DOHH2 (cell line): ENCODE data around the gene F8.

Source experiments
- H3F3A ChIP-seq: fragments of 200-600 bp; sonication (generic), shearing (Covaris generic); 2 replicates; pipeline ENCODE4 v1.6.0; 2016; ENCODE audit warnings: antibody characterized with exemption, mild to moderate bottlenecking; ENCODE audit not compliant: control insufficient read depth, insufficient read depth
- H3K27ac ChIP-seq: fragments of 200-600 bp; sonication (generic); 2 replicates; pipeline ENCODE4 v1.5.1; 2014; ENCODE audit warnings: low read depth, mild to moderate bottlenecking, low read length, moderate library complexity
- H3K27me3 ChIP-seq: fragments of 200-600 bp; sonication (generic); 2 replicates; pipeline ENCODE4 v1.6.1; 2014; ENCODE audit warnings: mild to moderate bottlenecking, low read length, mixed read lengths; ENCODE audit not compliant: control insufficient read depth
- H3K36me3 ChIP-seq: fragments of 200-600 bp; sonication (generic); 2 replicates; pipeline ENCODE4 v1.6.1; 2014; ENCODE audit warnings: mild to moderate bottlenecking, low read length, moderate library complexity, mixed read lengths; ENCODE audit not compliant: control insufficient read depth
- H3K4me1 ChIP-seq: fragments of 200-600 bp; sonication (generic); 2 replicates; pipeline ENCODE4 v1.6.1; 2014; ENCODE audit warnings: mild to moderate bottlenecking, low read length, mixed read lengths; ENCODE audit not compliant: control insufficient read depth
- H3K4me2 ChIP-seq: fragments of 200-600 bp; sonication (generic); 2 replicates; pipeline ENCODE4 v1.6.0; 2014; ENCODE audit warnings: mild to moderate bottlenecking, low read length, moderate library complexity
- H3K4me3 ChIP-seq: fragments of 200-600 bp; sonication (generic); 2 replicates; pipeline ENCODE4 v1.5.1; 2014; ENCODE audit warnings: mild to moderate bottlenecking, low read length, mixed read lengths
- H3K79me2 ChIP-seq: fragments of 200-600 bp; sonication (generic); 2 replicates; pipeline ENCODE4 v1.6.1; 2014; ENCODE audit warnings: mild to moderate bottlenecking, low read length, mixed read lengths; ENCODE audit not compliant: control insufficient read depth
- H3K9me2 ChIP-seq: fragments of 200-600 bp; sonication (generic); replicated peaks from 2 replicates; pipeline ENCODE4 v1.6.1; 2014; ENCODE audit warnings: mild to moderate bottlenecking, low read length, mixed read lengths; ENCODE audit not compliant: control insufficient read depth
- H3K9me3 ChIP-seq: fragments of 200-600 bp; sonication (generic); 2 replicates; pipeline ENCODE4 v1.6.1; 2014; ENCODE audit warnings: antibody characterized with exemption, low read length, mixed read lengths; ENCODE audit not compliant: control insufficient read depth, insufficient read depth
- H4K20me1 ChIP-seq: fragments of 200-600 bp; sonication (generic); 2 replicates; pipeline ENCODE4 v1.6.0; 2014; ENCODE audit warnings: low read depth, mild to moderate bottlenecking, antibody characterized with exemption, low read length, moderate library complexity; ENCODE audit not compliant: control insufficient read depth, insufficient read depth
- EZH2phosphoT487 ChIP-seq: fragments of 200-600 bp; sonication (generic); IDR thresholded peaks from 2 replicates; pipeline ENCODE4 v1.6.1; 2017; ENCODE audit warnings: borderline replicate concordance, mild to moderate bottlenecking, antibody characterized with exemption, low read length, moderate library complexity, mixed read lengths
- TF ChIP-seq, protein P1 (sequence below): fragments of 200-600 bp; sonication (generic); IDR thresholded peaks from one replicate; pipeline ENCODE4 v1.5.1; 2014; ENCODE audit warnings: antibody characterized with exemption, mild to moderate bottlenecking, low read depth, low read length; ENCODE audit not compliant: poor library complexity, severe bottlenecking

The F8 gene

DNA sequence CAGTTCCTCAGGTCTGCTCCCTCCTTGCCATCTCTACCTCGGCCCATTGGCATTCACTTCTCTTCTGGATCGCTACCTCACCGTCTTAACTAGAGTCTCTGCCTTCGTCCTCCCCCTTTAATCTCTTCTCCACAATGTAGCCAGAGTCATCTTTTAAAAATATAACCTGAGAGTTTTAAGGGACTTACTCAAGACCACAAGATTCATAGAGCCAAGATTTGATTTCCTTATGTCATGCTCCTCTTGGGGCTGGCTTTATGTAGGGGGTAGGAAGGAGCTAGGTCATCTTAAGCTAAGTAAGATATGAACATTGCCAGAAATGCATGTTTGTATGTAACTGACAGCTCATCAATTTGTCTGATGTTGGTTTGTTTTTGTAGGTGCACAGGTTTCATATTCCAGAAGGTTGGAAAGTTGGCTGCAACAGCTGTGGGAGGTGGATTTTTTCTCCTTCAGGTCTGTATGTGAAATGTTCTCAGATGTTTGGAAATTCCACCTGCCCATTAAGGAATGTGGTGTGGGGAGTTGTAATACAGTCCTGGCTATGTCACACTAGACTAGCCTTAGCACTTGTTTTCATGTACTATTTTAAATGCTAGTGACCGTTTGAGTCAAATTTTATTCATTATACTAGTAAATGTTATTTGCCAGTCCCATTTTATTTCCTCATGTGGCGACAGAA, 23.7 kb upstream of the F8 start:
- Histone ChIP-seq H4K20me1 (no peaks in the 10 kb centered on the region), H3K79me2 (peaks cover 6% of the 10 kb centered on the region), H3K4me1 (peaks cover 3% of the 10 kb centered on the region; the same call in 1 of the 2 replicates), H3K36me3 (peaks cover 3% of the 10 kb centered on the region; the same call in 1 of the 2 replicates), H3K9me2 (no peaks in the 10 kb centered on the region), H3K4me3 (no peak overlapping the region), H3K27ac (no peak overlapping the region), H3K9me3 (no peaks in the 10 kb centered on the region), H3K4me2 (no peak overlapping the region), H3K27me3 (no peaks in the 10 kb centered on the region), H3F3A (no peaks in the 10 kb centered on the region)
- no peak for TF ChIP-seq EZH2phosphoT487
- TF ChIP-seq, protein P1, sequence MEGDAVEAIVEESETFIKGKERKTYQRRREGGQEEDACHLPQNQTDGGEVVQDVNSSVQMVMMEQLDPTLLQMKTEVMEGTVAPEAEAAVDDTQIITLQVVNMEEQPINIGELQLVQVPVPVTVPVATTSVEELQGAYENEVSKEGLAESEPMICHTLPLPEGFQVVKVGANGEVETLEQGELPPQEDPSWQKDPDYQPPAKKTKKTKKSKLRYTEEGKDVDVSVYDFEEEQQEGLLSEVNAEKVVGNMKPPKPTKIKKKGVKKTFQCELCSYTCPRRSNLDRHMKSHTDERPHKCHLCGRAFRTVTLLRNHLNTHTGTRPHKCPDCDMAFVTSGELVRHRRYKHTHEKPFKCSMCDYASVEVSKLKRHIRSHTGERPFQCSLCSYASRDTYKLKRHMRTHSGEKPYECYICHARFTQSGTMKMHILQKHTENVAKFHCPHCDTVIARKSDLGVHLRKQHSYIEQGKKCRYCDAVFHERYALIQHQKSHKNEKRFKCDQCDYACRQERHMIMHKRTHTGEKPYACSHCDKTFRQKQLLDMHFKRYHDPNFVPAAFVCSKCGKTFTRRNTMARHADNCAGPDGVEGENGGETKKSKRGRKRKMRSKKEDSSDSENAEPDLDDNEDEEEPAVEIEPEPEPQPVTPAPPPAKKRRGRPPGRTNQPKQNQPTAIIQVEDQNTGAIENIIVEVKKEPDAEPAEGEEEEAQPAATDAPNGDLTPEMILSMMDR, result no peak

DNA sequence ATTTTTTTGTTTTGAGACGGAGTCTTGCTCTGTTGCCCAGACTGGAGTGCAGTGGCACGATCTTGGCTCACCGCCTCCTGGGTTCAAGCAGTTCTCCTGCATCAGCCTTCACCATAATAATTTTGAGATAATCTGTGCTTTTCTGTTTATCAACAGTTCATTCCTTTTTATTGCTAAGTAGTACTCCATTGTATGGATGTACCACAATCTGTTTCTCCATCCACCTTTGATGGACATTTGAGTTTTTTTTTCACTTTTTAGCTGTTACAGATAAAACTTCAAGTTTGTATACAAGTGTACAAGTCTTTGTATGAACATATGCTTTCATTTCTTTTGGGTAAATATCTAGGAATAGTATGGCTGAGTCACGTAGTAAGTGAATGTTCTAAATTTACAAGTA, 13.2 kb upstream of the F8 start:
- Histone ChIP-seq H3K4me1 (no peaks in the 10 kb centered on the region), H3K36me3 (peaks cover 35% of the 10 kb centered on the region), H3F3A (no peaks in the 10 kb centered on the region), H3K9me2 (no peaks in the 10 kb centered on the region), H3K9me3 (no peaks in the 10 kb centered on the region), H3K4me2 (no peak overlapping the region), H4K20me1 (no peaks in the 10 kb centered on the region), H3K27ac (no peak overlapping the region), H3K79me2 (peaks cover 65% of the 10 kb centered on the region), H3K4me3 (no peak overlapping the region), H3K27me3 (no peaks in the 10 kb centered on the region)
- TF ChIP-seq, protein P1, result no peak
- no peak for TF ChIP-seq EZH2phosphoT487

DNA sequence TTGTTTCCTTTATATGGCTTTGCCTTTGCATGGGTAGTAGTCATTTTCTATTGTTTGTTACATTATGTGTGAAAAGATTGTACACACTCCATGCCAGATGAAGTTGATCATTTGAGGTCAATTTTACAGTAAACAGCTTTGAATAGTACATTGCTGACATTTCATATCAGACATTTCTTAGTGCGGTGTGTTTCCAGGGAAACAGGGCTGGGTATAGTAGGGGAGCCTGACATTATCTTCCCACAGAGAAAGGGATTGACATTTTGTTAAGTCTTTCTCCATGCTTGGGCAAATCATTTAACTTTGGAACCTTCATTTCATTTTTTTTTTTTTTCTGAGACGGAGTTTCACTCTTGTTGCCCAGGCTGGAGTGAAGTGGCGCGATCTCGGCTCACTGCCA, 9.1 kb upstream of the F8 start:
- peaks cover 13% of the 10 kb centered on the region for H3K4me1 ChIP-seq
- H3K27ac ChIP-seq, result no peak overlapping the region
- no peaks in the 10 kb centered on the region for H3K9me2 ChIP-seq
- no peak overlapping the region for H3K4me3 ChIP-seq
- H3K4me2 ChIP-seq, result no peak overlapping the region
- no peaks in the 10 kb centered on the region for H3K9me3 ChIP-seq
- H3K27me3 ChIP-seq, result no peaks in the 10 kb centered on the region
- TF ChIP-seq EZH2phosphoT487, result no peak
- TF ChIP-seq, protein P1, result no peak
- H3K79me2 ChIP-seq, result peaks cover 67% of the 10 kb centered on the region
- H3K36me3 ChIP-seq, result peaks cover 26% of the 10 kb centered on the region
- H3F3A ChIP-seq, result 0 out of 2 replicates have a peak, but pooled peaks cover 8% of the 10 kb centered on the region
- no peaks in the 10 kb centered on the region for H4K20me1 ChIP-seq
